Hematopoietic multipotent progenitor cell treated with erythropoietin and hydrocortisone succinate and interleukin-3 and kit ligand, for 8 days (in vitro differentiated cells): ENCODE results near the gene SLC22A7.
"Not testable (repeated sequence)": the region's sequence is repeated elsewhere in the genome, so short reads cannot be mapped to it uniquely, and the experiment has no call there.

Experiments
- DNase-seq: peaks from one replicate; pipeline ENCODE4 v3.0.0-alpha.2; 2015

Gene SLC22A7

DNA sequence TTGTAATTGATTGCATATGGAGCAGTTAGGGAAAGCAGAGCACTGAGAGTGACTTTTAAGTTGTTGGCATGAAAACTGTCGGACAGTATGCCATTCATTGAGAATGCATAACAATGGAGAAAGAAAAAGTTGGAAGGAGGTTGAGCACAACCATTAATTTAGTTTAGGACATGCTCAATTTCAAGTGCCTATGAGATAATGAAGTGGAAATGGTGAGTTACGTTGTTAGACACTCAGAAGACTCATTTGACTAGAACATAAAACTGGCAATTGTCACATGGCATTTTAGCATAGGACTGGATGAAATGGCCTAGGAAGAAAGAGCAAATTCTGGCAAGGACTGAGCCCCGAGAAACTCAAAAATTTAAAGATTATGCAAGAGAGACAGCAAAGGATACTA lies 49.4 kb downstream of the SLC22A7 start:
- no peak for DNase-seq

DNA sequence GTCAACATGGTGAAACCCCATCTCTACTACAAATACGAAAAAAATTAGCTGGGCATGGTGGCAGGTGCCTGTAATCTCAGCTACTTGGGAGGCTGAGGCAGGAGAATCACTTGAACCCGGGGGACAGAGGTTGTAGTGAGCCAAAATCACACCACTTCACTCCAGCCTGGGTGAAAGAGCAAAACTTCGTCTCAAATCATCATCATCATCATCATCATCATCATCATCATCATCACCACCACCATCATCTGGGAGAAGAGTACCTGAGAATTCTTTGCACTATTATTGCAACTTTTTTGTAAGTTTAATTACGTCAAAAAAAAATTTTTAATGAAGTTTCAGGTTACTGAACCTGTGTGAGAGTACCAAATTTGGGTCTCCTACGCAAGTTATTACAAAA lies 53.9 kb downstream of the SLC22A7 start:
- not testable (repeated sequence) for DNase-seq
